ENCODE results near the gene EHD4. TPM values are rescaled to one million over a fixed set of nuclear protein-coding genes. Genes with fewer than 3 reads are reported as not detected.

Gene EHD4
- total RNA-seq, 1 experiment from 2014 or later: 22.0 TPM

DNA sequence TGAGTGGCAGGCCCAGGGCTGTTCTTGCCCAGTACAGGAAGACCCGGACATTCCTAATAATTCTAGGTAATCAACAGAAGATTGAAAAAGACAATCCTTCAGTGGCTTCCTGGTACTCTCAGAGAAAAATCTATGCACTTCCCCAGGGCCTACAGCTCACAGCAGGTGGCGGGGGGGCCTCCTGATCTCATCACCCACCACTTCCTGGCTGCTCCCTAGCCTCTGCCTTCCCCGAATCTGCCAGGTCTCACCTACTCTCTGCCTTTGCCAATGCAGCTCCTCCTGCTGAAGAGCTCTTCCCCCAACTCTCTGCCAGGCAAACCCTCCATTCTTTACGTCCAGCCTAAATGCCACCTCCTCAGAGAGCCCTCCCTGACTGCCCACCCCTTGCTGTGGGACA lies 37.5 kb downstream of the EHD4 start:
- peak; percentile 70 for DNase-seq
- Histone ChIP-seq H3K27me3 (ENCODE audit: control insufficient read depth, insufficient read depth, low read length) (no peaks in the 10 kb centered on the region), H3K36me3 (replicated peaks; ENCODE audit: control insufficient read depth, insufficient read depth, low read length) (no peaks in the 10 kb centered on the region), H3K4me3 (ENCODE audit: insufficient read depth, low read depth, low read length) (no peak overlapping the region)

- Histone ChIP-seq H3K4me3 (ENCODE audit: insufficient read depth, low read depth, low read length) (no peak overlapping the region), H3K36me3 (replicated peaks; ENCODE audit: control insufficient read depth, insufficient read depth, low read length) (no peaks in the 10 kb centered on the region; the same call in 1 of the 2 replicates), H3K27me3 (ENCODE audit: control insufficient read depth, insufficient read depth, low read length) (no peaks in the 10 kb centered on the region)
- DNase-seq: no peak
Measured at GRCh38 chr15:41933771-41934170, 38.6 kb downstream of the EHD4 start.

DNA sequence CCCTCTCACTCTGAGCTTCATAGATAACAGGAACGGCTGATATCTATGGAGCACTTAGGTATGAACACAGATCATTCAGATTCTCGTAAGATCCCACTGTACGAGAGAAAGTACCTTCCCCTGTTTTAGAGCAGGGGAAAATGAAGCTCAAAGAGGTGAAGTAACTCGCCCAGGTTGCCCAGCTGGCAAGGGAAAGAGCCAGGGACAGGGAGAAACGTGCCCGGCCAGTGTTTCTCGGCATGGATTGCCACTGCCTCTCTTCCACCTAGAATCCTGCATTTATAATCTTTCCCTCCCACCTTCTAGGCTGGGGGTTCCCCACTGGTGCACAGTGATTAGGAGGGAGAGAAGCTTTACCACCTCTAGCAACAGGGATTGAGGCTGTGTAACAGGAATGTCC lies 39.0 kb downstream of the EHD4 start:
- Histone ChIP-seq H3K4me3 (ENCODE audit: insufficient read depth, low read depth, low read length) (no peak overlapping the region), H3K27me3 (ENCODE audit: control insufficient read depth, insufficient read depth, low read length) (no peaks in the 10 kb centered on the region), H3K36me3 (replicated peaks; ENCODE audit: control insufficient read depth, insufficient read depth, low read length) (no peaks in the 10 kb centered on the region; the same call in 1 of the 2 replicates)
- no peak for DNase-seq

GRCh38 chr15:41932511-41933289 lies 39.7 kb downstream of the EHD4 start:
- Histone ChIP-seq H3K27me3 (ENCODE audit: control insufficient read depth, insufficient read depth, low read length) (no peaks in the 10 kb centered on the region), H3K36me3 (replicated peaks; ENCODE audit: control insufficient read depth, insufficient read depth, low read length) (no peaks in the 10 kb centered on the region; the same call in 1 of the 2 replicates), H3K4me3 (ENCODE audit: insufficient read depth, low read depth, low read length) (no peak overlapping the region)
- DNase-seq: no peak

- Histone ChIP-seq H3K4me3 (ENCODE audit: insufficient read depth, low read depth, low read length) (no peak overlapping the region), H3K27me3 (ENCODE audit: control insufficient read depth, insufficient read depth, low read length) (no peaks in the 10 kb centered on the region), H3K36me3 (replicated peaks; ENCODE audit: control insufficient read depth, insufficient read depth, low read length) (no peaks in the 10 kb centered on the region; the same call in 1 of the 2 replicates)
- no peak for DNase-seq
Measured at GRCh38 chr15:41932101-41932500, 40.3 kb downstream of the EHD4 start.

DNA sequence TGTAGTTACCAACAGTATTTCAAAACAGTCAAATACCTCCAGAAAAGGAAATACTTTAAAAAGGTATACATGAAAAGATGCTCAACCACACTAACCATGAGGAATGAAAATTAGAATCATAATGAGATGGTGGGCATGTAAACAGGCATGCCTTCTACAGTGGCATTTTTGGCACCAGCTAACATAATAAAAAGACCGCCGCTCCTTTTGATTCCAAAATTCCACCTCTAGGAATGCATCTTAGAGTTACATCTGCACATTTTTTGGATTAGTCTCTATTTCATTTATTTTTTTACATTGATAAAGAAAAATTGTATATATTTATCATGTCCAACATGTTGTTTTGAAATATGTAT lies 41.5 kb downstream of the EHD4 start:
- Histone ChIP-seq H3K27me3 (ENCODE audit: control insufficient read depth, insufficient read depth, low read length) (no peaks in the 10 kb centered on the region), H3K36me3 (replicated peaks; ENCODE audit: control insufficient read depth, insufficient read depth, low read length) (no peaks in the 10 kb centered on the region; the same call in 1 of the 2 replicates), H3K4me3 (ENCODE audit: insufficient read depth, low read depth, low read length) (no peak overlapping the region)
- DNase-seq: no peak

DNA sequence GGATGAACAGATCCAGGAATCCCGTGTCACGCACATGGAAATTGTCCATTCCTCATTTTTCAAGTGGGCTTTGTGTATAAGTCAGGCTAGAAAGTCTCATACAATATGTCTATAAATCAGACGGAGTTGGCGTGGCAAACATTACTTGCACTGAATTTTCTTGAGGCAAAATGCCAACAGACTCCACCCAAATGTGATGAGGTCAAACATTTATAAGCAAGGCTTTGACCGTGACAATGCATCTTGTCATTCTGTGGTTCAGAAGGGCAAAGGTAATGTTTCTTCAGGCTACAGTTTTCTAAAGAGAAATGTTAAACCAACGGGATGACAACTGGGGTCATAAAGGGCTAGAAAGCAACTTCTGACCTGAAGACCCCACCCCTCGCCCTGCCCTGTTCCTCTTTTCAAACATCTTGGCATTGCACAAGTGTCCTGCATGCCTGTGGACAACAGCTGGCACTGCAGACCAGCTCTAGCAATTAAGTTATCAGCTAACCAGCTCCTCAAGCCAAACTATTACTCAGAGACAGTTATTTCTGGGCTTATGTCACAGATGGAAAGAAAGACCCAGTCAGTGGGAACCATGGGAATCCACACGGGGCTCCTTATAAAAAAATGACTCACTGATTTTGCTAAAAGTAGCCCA lies 42.0 kb downstream of the EHD4 start:
- no peak for DNase-seq
- no peaks in the 10 kb centered on the region; the same call in 1 of the 2 replicates for H3K36me3 ChIP-seq (replicated peaks; ENCODE audit: control insufficient read depth, insufficient read depth, low read length)
- no peak overlapping the region for H3K4me3 ChIP-seq (ENCODE audit: insufficient read depth, low read depth, low read length)

GRCh38 chr15:41928637-41929620 lies 43.4 kb downstream of the EHD4 start:
- H3K4me3 ChIP-seq (ENCODE audit: insufficient read depth, low read depth, low read length): no peak overlapping the region
- H3K36me3 ChIP-seq (replicated peaks; ENCODE audit: control insufficient read depth, insufficient read depth, low read length): no peaks in the 10 kb centered on the region; the same call in 1 of the 2 replicates
- peak; percentile 53 for DNase-seq
- no peaks in the 10 kb centered on the region for H3K27me3 ChIP-seq (ENCODE audit: control insufficient read depth, insufficient read depth, low read length)

More for the DNA sequence above, 42.0 kb downstream of the EHD4 start:
- no peaks in the 10 kb centered on the region for H3K27me3 ChIP-seq (ENCODE audit: control insufficient read depth, insufficient read depth, low read length)

- Histone ChIP-seq H3K27me3 (ENCODE audit: control insufficient read depth, insufficient read depth, low read length) (no peaks in the 10 kb centered on the region), H3K36me3 (replicated peaks; ENCODE audit: control insufficient read depth, insufficient read depth, low read length) (no peaks in the 10 kb centered on the region; the same call in 1 of the 2 replicates), H3K4me3 (ENCODE audit: insufficient read depth, low read depth, low read length) (no peak overlapping the region)
- no peak for DNase-seq
Measured at GRCh38 chr15:41928100-41928499, 44.3 kb downstream of the EHD4 start.

- Histone ChIP-seq H3K27me3 (ENCODE audit: control insufficient read depth, insufficient read depth, low read length) (no peaks in the 10 kb centered on the region), H3K4me3 (ENCODE audit: insufficient read depth, low read depth, low read length) (no peak overlapping the region), H3K36me3 (replicated peaks; ENCODE audit: control insufficient read depth, insufficient read depth, low read length) (no peaks in the 10 kb centered on the region; the same call in 1 of the 2 replicates)
- DNase-seq: no peak
Measured at GRCh38 chr15:41927536-41927935, 44.8 kb downstream of the EHD4 start.

DNA sequence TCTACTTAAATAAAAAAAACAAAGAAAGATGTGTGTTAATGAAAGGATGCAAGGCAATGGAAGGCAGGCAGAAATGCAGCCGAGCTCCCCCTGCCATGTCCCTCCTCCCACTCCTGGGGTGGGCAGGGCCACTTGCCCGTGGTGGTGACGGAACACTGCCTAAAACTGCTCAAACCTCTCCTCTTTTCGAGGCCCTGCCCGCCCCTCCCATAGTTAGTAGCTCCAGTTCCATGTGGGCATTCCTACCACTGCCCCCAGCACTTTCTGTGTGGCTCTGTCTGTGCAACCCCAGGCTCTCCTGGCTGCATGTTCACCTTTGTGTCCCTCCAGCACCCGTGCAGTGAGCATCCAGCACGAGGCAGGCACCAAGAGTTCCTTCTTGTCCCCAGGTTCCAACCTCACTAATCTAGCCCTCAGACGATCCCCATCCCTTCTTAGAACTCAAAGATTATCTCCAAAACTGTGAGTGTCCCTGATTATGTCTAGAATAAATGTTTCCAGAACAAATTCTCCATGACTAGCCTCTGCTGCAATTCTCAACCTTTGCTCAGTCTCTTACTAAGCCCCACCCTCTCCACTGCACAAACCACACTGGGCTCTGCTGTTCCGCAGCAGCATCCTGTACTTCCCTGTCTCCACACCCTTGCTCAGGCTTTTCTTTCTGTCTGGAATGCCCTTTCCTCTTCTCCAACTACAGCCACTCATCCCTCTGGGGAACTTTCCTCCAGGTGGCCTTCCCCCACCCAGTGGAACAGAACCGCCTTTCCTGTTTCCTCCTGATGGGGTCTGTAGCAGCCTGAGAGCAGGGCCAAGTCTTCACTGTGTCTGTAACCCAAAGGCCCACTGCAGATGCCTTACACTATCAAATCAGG lies 45.9 kb downstream of the EHD4 start:
- Histone ChIP-seq H3K36me3 (replicated peaks; ENCODE audit: control insufficient read depth, insufficient read depth, low read length) (no peaks in the 10 kb centered on the region; the same call in 1 of the 2 replicates), H3K27me3 (ENCODE audit: control insufficient read depth, insufficient read depth, low read length) (no peaks in the 10 kb centered on the region), H3K4me3 (ENCODE audit: insufficient read depth, low read depth, low read length) (no peak overlapping the region)
- DNase-seq: peak; percentile 64

- no peaks in the 10 kb centered on the region; the same call in 1 of the 2 replicates for H3K36me3 ChIP-seq (replicated peaks; ENCODE audit: control insufficient read depth, insufficient read depth, low read length)
- no peak overlapping the region for H3K4me3 ChIP-seq (ENCODE audit: insufficient read depth, low read depth, low read length)
- DNase-seq: no peak
- no peaks in the 10 kb centered on the region for H3K27me3 ChIP-seq (ENCODE audit: control insufficient read depth, insufficient read depth, low read length)
Measured at GRCh38 chr15:41925086-41925608, 47.2 kb downstream of the EHD4 start.

DNA sequence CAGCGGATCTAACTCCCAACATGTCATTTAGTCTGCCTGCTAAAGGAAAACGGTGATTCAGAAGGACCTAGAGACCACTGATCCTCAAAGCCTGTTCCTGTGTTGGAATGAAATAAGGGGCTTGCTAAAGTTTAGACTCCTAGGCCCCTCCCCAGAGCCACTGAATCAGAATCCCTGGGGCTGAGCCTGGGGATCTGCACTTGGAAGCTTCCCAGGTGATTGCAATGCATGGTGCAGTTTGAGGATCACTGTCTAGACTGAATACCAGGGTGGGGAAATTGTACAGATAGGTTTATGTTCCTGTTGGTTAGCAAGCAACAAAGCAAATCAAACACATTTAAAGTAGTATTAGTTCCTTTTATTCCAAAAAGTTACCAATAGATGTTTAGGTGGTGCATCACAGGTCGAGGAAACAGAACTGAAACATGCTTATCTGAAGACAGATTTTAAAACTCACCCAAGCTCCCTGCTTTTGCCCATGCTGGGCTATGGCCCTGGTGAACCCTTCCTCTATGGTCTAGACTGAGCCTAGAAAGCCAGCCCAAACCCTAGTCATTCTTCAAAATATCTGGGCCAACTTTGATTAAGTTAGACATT lies 48.9 kb downstream of the EHD4 start:
- no peak for DNase-seq

More for the DNA sequence above, 48.9 kb downstream of the EHD4 start:
- H3K4me3 ChIP-seq (ENCODE audit: insufficient read depth, low read depth, low read length): no peak overlapping the region
- H3K36me3 ChIP-seq (replicated peaks; ENCODE audit: control insufficient read depth, insufficient read depth, low read length): peaks cover 6% of the 10 kb centered on the region
- H3K27me3 ChIP-seq (ENCODE audit: control insufficient read depth, insufficient read depth, low read length): no peaks in the 10 kb centered on the region

All from H7 (cell line).